GM12891 (cell line): ENCODE measurements around the gene FOXK2.

ENCODE experiments used
- PAX5 ChIP-seq: IDR thresholded peaks from 2 replicates; pipeline ENCODE4 v1.6.1; 2011; ENCODE audit warnings: low read length, moderate library complexity, mild to moderate bottlenecking; ENCODE audit not compliant: insufficient read depth, severe bottlenecking
- TAF1 ChIP-seq: IDR thresholded peaks from 2 replicates; pipeline ENCODE4 v1.6.1; 2011; ENCODE audit warnings: low read depth, low read length, control low read depth

- TF ChIP-seq TAF1: no peak
- TF ChIP-seq PAX5: no peak
Observed at GRCh38 chr17:82648742-82649331, 129.3 kb downstream of the FOXK2 start.
